Measurements from ENCODE around the gene PHAF1. TPM values are rescaled to one million over a fixed set of nuclear protein-coding genes. Genes with fewer than 3 reads are reported as not detected.

PHAF1 gene
- total and polyA plus RNA-seq, 9 of the 15 experiments (the other 6 are each of a cell fraction or from before 2014, with no cell fraction given): 5.1 to 25.4 (median 13.8) TPM

GRCh38 chr16:67150047-67150832, 40.5 kb downstream of the PHAF1 start (continued):
- TF ChIP-seq CTBP1 (IDR thresholded peaks at IDR 0.05; ENCODE audit: borderline replicate concordance): no peak
- no peak for TF ChIP-seq ELF2 (CRISPR knock-in tag; IDR thresholded peaks at IDR 0.05)
- TF ChIP-seq LCOR (CRISPR knock-in tag; IDR thresholded peaks at IDR 0.05): no peak
- no peak for TF ChIP-seq ZNF165 (CRISPR knock-in tag; IDR thresholded peaks at IDR 0.05; ENCODE audit: borderline replicate concordance)
- no peak for TF ChIP-seq ZNF263 (CRISPR knock-in tag; IDR thresholded peaks at IDR 0.05; ENCODE audit: borderline replicate concordance)
- TF ChIP-seq PTTG1 (tag; IDR thresholded peaks at IDR 0.05; ENCODE audit: low read depth): no peak
- TF ChIP-seq ZNF785 (CRISPR knock-in tag; IDR thresholded peaks at IDR 0.05): no peak
- TF ChIP-seq ZHX1 (conservative IDR thresholded peaks at IDR 0.05; ENCODE audit: low read length): no peak
- no peak for TF ChIP-seq ZNF174 (CRISPR knock-in tag; IDR thresholded peaks at IDR 0.05)
- no peak for TF ChIP-seq RFX1 (IDR thresholded peaks at IDR 0.05)
- TF ChIP-seq ZC3H4 (CRISPR knock-in tag; IDR thresholded peaks at IDR 0.05; ENCODE audit: borderline replicate concordance): no peak
- TF ChIP-seq YBX1 (IDR thresholded peaks at IDR 0.05): no peak
- no peak for TF ChIP-seq NFYB (IDR thresholded peaks at IDR 0.05; ENCODE audit: extremely low read depth, insufficient read length)
- no peak for TF ChIP-seq TRIM24 (IDR thresholded peaks at IDR 0.05)
- no peak for TF ChIP-seq BCLAF1 (IDR thresholded peaks at IDR 0.05; ENCODE audit: borderline replicate concordance in 1 of 2, control insufficient read depth in 1 of 2, low read depth in 2 of 2, low read length in 1 of 2)
- no peak for TF ChIP-seq EP300 (IDR thresholded peaks at IDR 0.05; ENCODE audit: low read length)
- TF ChIP-seq RBM22 (IDR thresholded peaks at IDR 0.05; ENCODE audit: low read depth, low read length, poor library complexity, severe bottlenecking): peak; percentile 13
- TF ChIP-seq ZBTB7A (IDR thresholded peaks at IDR 0.05; ENCODE audit: borderline replicate concordance, control insufficient read depth, low read depth, low read length): 0 out of 2 replicates have a peak, but pooled peaks have one; percentile 40
- TF ChIP-seq ZNF76 (CRISPR knock-in tag; IDR thresholded peaks at IDR 0.05; ENCODE audit: borderline replicate concordance): no peak
- no peak for TF ChIP-seq ZNF347 (CRISPR knock-in tag; IDR thresholded peaks at IDR 0.05; ENCODE audit: low read depth)
- TF ChIP-seq POLR2G (IDR thresholded peaks at IDR 0.05; ENCODE audit: low read depth, low read length): peak; percentile 71
- no peak for TF ChIP-seq ZNF324 (CRISPR knock-in tag; IDR thresholded peaks at IDR 0.05)
- TF ChIP-seq MTA1 (IDR thresholded peaks at IDR 0.05; ENCODE audit: borderline replicate concordance): no peak

Measured in K562 (cell line).